HepG2 (cell line): ENCODE measurements around the gene API5. TPM values are rescaled to one million over a fixed set of nuclear protein-coding genes. Genes with fewer than 3 reads are reported as not detected.

Experiments used
- ATAC-seq: fragments of 200-7000 bp; cut with Tn5 transposase; 3 replicates; pipeline ENCODE4 v1.9.1; 2020; ENCODE audit warnings: mild to moderate bottlenecking, moderate library complexity
- BruUV-seq: library from RNA; stranded (reverse); fragments of 400-500 nt; replicated peaks from 2 replicates; lab custom pipeline; 2021; lab: Mats Ljungman, UMichigan
- CTCF ChIA-PET: fragments of 300-600 bp; formaldehyde crosslinking; extraction: SDS; loops from one replicate; lab custom pipeline; 2021; ENCODE audit warnings: low total read pairs, inconsistent platforms, low intra/inter-chr PET ratio; lab: Yijun Ruan, JAX
- POLR2A ChIA-PET: fragments of 350-600 bp; sonication (Branson Sonifier 250); formaldehyde crosslinking; loops from one replicate; lab custom pipeline; 2020; ENCODE audit warnings: antibody characterized with exemption, inconsistent platforms; lab: Yijun Ruan, JAX
- DNase-seq: peaks from one replicate; pipeline ENCODE4 v3.0.0-alpha.2; 2015; ENCODE audit warnings: low spot score
- FAIRE-seq: peaks from 3 replicates; lab custom pipeline; 2011; peaks lifted over from hg19 to GRCh38; lab: Jason Lieb, UNC
- H2AFZ ChIP-seq: one replicate; pipeline ENCODE4 v1.6.1; 2011; ENCODE audit warnings: low read length, inconsistent platforms
- H3K27ac ChIP-seq: fragments of 300-600 bp; 3 replicates; pipeline ENCODE4 v1.8.0; 2011; ENCODE audit warnings: mixed run types, mild to moderate bottlenecking, mixed read lengths, low read length, inconsistent platforms; ENCODE audit not compliant: insufficient read depth; ENCODE audit errors: extremely low read length
- H3K27me3 ChIP-seq, 2 experiments: fragments of 200-600 bp in 1 of 2; 2 replicates in 1 of 2; 3 replicates in 1 of 2; pipeline versions ENCODE4 v1.6.0 to v1.8.0; 2011; ENCODE audit warnings: low read length in 2 of 2, mild to moderate bottlenecking in 2 of 2, moderate library complexity in 2 of 2, inconsistent platforms in 1 of 2; ENCODE audit not compliant: insufficient read depth in 2 of 2, control insufficient read depth in 1 of 2
- H3K36me3 ChIP-seq, 2 experiments: fragments of 200-600 bp in 1 of 2; replicated peaks in 1 of 2; 2 replicates in 1 of 2; 3 replicates in 1 of 2; pipeline versions ENCODE4 v1.5.1 to v1.8.0; 2011; ENCODE audit warnings: low read length in 2 of 2, inconsistent platforms in 1 of 2; ENCODE audit not compliant: insufficient read depth in 2 of 2, control insufficient read depth in 1 of 2
- H3K4me1 ChIP-seq: 2 replicates; pipeline ENCODE4 v1.5.1; 2012; ENCODE audit warnings: low read length, inconsistent platforms; ENCODE audit not compliant: insufficient read depth
- H3K4me2 ChIP-seq: 2 replicates; pipeline ENCODE4 v1.6.0; 2011; ENCODE audit warnings: low read depth, low read length, inconsistent platforms
- H3K4me3 ChIP-seq, 3 experiments: fragments of 200-600 bp in 1 of 3; sonication (generic), shearing (Covaris generic) in 1 of 3; replicated peaks in 1 of 3; 2 replicates each; pipeline ENCODE4 v1.5.1; 2011 to 2016; ENCODE audit warnings: low read length in 3 of 3, inconsistent platforms in 2 of 3, low read depth in 2 of 3, mild to moderate bottlenecking in 2 of 3, control low read depth in 1 of 3, mixed read lengths in 1 of 3; ENCODE audit not compliant: insufficient read depth in 1 of 3
- H3K79me2 ChIP-seq: one replicate; pipeline ENCODE4 v1.6.1; 2011; ENCODE audit warnings: low read length, inconsistent platforms; ENCODE audit not compliant: insufficient read depth
- H3K9ac ChIP-seq: 2 replicates; pipeline ENCODE4 v1.6.0; 2011; ENCODE audit warnings: mild to moderate bottlenecking, low read depth, low read length, inconsistent platforms; ENCODE audit not compliant: insufficient read depth
- H3K9me3 ChIP-seq: 2 replicates; pipeline ENCODE4 v1.5.1; 2012; ENCODE audit warnings: mild to moderate bottlenecking, low read length
- H4K20me1 ChIP-seq: 2 replicates; pipeline ENCODE4 v1.6.0; 2011; ENCODE audit warnings: inconsistent platforms, mild to moderate bottlenecking, low read length, moderate library complexity; ENCODE audit not compliant: insufficient read depth
- BCL3 ChIP-seq: sonication (generic); formaldehyde crosslinking; IDR thresholded peaks from 2 replicates; pipeline ENCODE4 v1.5.1; 2020; ENCODE audit warnings: mild to moderate bottlenecking, missing genetic modification reagents, moderate library complexity
- CENPT ChIP-seq: sonication (generic); formaldehyde crosslinking; IDR thresholded peaks from 2 replicates; pipeline ENCODE4 v1.8.0; 2022; ENCODE audit warnings: low read depth, mild to moderate bottlenecking, moderate library complexity, missing genetic modification reagents
- ELF4 ChIP-seq: sonication (generic); formaldehyde crosslinking; IDR thresholded peaks from 2 replicates; pipeline ENCODE4 v1.5.0; 2020; ENCODE audit warnings: missing genetic modification reagents, mild to moderate bottlenecking, moderate library complexity, borderline replicate concordance
- FIP1L1 ChIP-seq: fragments of 200-400 bp; formaldehyde crosslinking; IDR thresholded peaks from 2 replicates; pipeline ENCODE4 v1.6.1; 2018; ENCODE audit warnings: low read depth, mild to moderate bottlenecking, low read length, moderate library complexity, borderline replicate concordance; ENCODE audit not compliant: insufficient read depth
- GFI1 ChIP-seq: sonication (generic); formaldehyde crosslinking; IDR thresholded peaks from 2 replicates; pipeline ENCODE4 v1.5.0; 2020; ENCODE audit warnings: missing genetic modification reagents, mild to moderate bottlenecking, borderline replicate concordance
- GZF1 ChIP-seq: sonication (generic); formaldehyde crosslinking; IDR thresholded peaks from 2 replicates; pipeline ENCODE4 v1.5.1; 2020; ENCODE audit warnings: mild to moderate bottlenecking, missing genetic modification reagents
- HBP1 ChIP-seq: IDR thresholded peaks from 2 replicates; pipeline ENCODE4 v1.6.1; 2016; ENCODE audit warnings: low read depth, control low read depth
- MXD3 ChIP-seq: IDR thresholded peaks from 2 replicates; pipeline ENCODE4 v1.6.1; 2016; ENCODE audit warnings: mild to moderate bottlenecking, missing biosample characterization, missing genetic modification reagents
- PHF21A ChIP-seq: sonication (generic); formaldehyde crosslinking; IDR thresholded peaks from 2 replicates; pipeline ENCODE4 v1.5.0; 2020; ENCODE audit warnings: mild to moderate bottlenecking, missing genetic modification reagents
- RAD51 ChIP-seq: fragments of 450-650 bp; IDR thresholded peaks from 2 replicates; pipeline ENCODE4 v1.6.1; 2016; ENCODE audit warnings: borderline replicate concordance
- REPIN1 ChIP-seq: sonication (generic); formaldehyde crosslinking; IDR thresholded peaks from 2 replicates; pipeline ENCODE4 v1.8.0; 2022; ENCODE audit warnings: missing genetic modification reagents, low read depth, mild to moderate bottlenecking, borderline replicate concordance
- SETDB1 ChIP-seq: sonication (generic); formaldehyde crosslinking; IDR thresholded peaks from 2 replicates; pipeline ENCODE4 v1.5.1; 2020; ENCODE audit warnings: missing genetic modification reagents, mild to moderate bottlenecking, borderline replicate concordance
- ZMAT5 ChIP-seq: sonication (generic); formaldehyde crosslinking; IDR thresholded peaks from 2 replicates; pipeline ENCODE4 v1.5.0; 2020; ENCODE audit warnings: mild to moderate bottlenecking, low read depth, missing genetic modification reagents, borderline replicate concordance
- ZNF121 ChIP-seq: sonication (generic); formaldehyde crosslinking; IDR thresholded peaks from 2 replicates; pipeline ENCODE4 v1.5.0; 2020; ENCODE audit warnings: mild to moderate bottlenecking, missing genetic modification reagents
- ZNF530 ChIP-seq: sonication (generic); formaldehyde crosslinking; IDR thresholded peaks from 2 replicates; pipeline ENCODE4 v1.5.0; 2020; ENCODE audit warnings: low read depth, mild to moderate bottlenecking, missing genetic modification reagents
- ZNF749 ChIP-seq: sonication (generic); formaldehyde crosslinking; IDR thresholded peaks from 2 replicates; pipeline ENCODE4 v1.8.0; 2022; ENCODE audit warnings: mild to moderate bottlenecking, missing genetic modification reagents, moderate library complexity, borderline replicate concordance
- ZSCAN9 ChIP-seq: IDR thresholded peaks from 2 replicates; pipeline ENCODE4 v1.6.1; 2016; ENCODE audit warnings: borderline replicate concordance
- WGBS: methylation state at CpG from one replicate; pipeline ENCODE4 v1.1.6; 2017; ENCODE audit warnings: low lambda C conversion rate; 5-methylcytosine and 5-hydroxymethylcytosine counted together
- in situ Hi-C: cut with HindIII; loops from 2 replicates; pipeline ENCODE4 v1.10.0; 2017; ENCODE audit warnings: low pct_unique_long_range_greater_than_20kb; ENCODE audit not compliant: extremely low pct_ligation_motif_present
- intact Hi-C: fragments of 100-400 bp; cut with micrococcal nuclease; formaldehyde crosslinking; loops from one replicate; pipeline ENCODE4 v1.10.0; 2022; ENCODE audit not compliant: unreplicated experiment
- polyA plus RNA-seq, 8 experiments: library from polyadenylated mRNA; depleted of rRNA in 3 of 8; stranded (reverse) in 7 of 8; unstranded in 1 of 8; fragments of >200 nt; fragmentation: Illumina TruSeq in 4 of 8; extraction: Trizol in 4 of 8; gene quantifications; 2 replicates each; pipeline versions ENCODE4 v1.2.1 to v1.2.3, GENCODE V29; 2011 to 2016; ENCODE audit warnings: low read depth in 4 of 8, missing spikeins in 1 of 8, mixed read lengths in 1 of 8; ENCODE audit not compliant: insufficient read depth in 1 of 8
- total RNA-seq, 5 experiments: library from RNA; depleted of rRNA; stranded (reverse); fragments of >200 nt; fragmentation: Illumina TruSeq; extraction: Trizol; gene quantifications; 2 replicates each; pipeline ENCODE4 v1.2.3, GENCODE V29; 2016; ENCODE audit warnings: low read depth in 1 of 5

Gene API5
- total and polyA plus RNA-seq, 2 of the 13 experiments (the other 11 are each of a cell fraction or from before 2014, with no cell fraction given): 21.6 to 59.0 TPM

- no peak overlapping the region for H3K4me2 ChIP-seq
- H3K4me3 ChIP-seq: no peak overlapping the region
- H4K20me1 ChIP-seq: no peaks in the 10 kb centered on the region
- FAIRE-seq (no peak), ATAC-seq (peak; percentile 48; the same call in 2 of the 3 replicates), DNase-seq (no peak)
- H3K27ac ChIP-seq: no peak overlapping the region
- no peaks in the 10 kb centered on the region for H3K4me1 ChIP-seq
- peaks cover 2 to 14% of the 10 kb centered on the region in 2 experiments; a peak in 4 of 5 replicates for H3K27me3 ChIP-seq
- no peaks in the 10 kb centered on the region for H3K79me2 ChIP-seq
- TF ChIP-seq ZNF530 (CRISPR knock-in tag): no peak
- no peak for TF ChIP-seq ELF4 (CRISPR knock-in tag)
- TF ChIP-seq FIP1L1: no peak
- TF ChIP-seq ZMAT5 (CRISPR knock-in tag): no peak
- no peak for TF ChIP-seq GZF1 (CRISPR knock-in tag)
- TF ChIP-seq ZNF749 (CRISPR knock-in tag): no peak
- TF ChIP-seq GFI1 (CRISPR knock-in tag): no peak
- no peak for TF ChIP-seq ZNF121 (CRISPR knock-in tag)
- no peak for TF ChIP-seq SETDB1
- no peak for TF ChIP-seq BCL3
- TF ChIP-seq ZSCAN9 (CRISPR knock-in tag): no peak
- TF ChIP-seq REPIN1 (CRISPR knock-in tag): no peak
- no peak for TF ChIP-seq CENPT (CRISPR knock-in tag)
- TF ChIP-seq RAD51: no peak
- TF ChIP-seq PHF21A (CRISPR knock-in tag): no peak
- no peak for TF ChIP-seq HBP1 (CRISPR knock-in tag)
- TF ChIP-seq MXD3: no peak
- ChIA-PET POLR2A (no interaction called here), CTCF (no interaction called here)
- intact Hi-C loops: no loop called here
- H3K9ac ChIP-seq: no peak overlapping the region
- no peaks in the 10 kb centered on the region for H3K9me3 ChIP-seq
- no TSS peak for BruUV-seq
- no peak overlapping the region for H2AFZ ChIP-seq
- in situ Hi-C loops: no loop called here
- no peaks in the 10 kb centered on the region for H3K36me3 ChIP-seq
- 0% methylated on average over 2 of the region's 2 CpGs for WGBS
These were observed 43.0 kb upstream of the API5 start for GRCh38 chr11:43268786-43269185.
